HCT116 (cell line): ENCODE measurements around the gene RPL10. TPM values are rescaled to one million over a fixed set of nuclear protein-coding genes. Genes with fewer than 3 reads are reported as not detected.
A peak's percentile ranks its signal among the peaks of the same experiment; 100 is the strongest.

Experiments
- ATAC-seq: fragments of 200-7000 bp; cut with Tn5 transposase; 2 replicates; pipeline ENCODE4 v1.9.1; 2020; ENCODE audit warnings: mild to moderate bottlenecking, moderate library complexity
- BruUV-seq: library from RNA; stranded (reverse); fragments of 400-500 nt; replicated peaks from 2 replicates; lab custom pipeline; 2021; lab: Mats Ljungman, UMichigan
- CTCF ChIA-PET: fragments of 300-600 bp; sonication (Branson Sonifier 250); formaldehyde crosslinking; loops from one replicate; lab custom pipeline; 2021; ENCODE audit warnings: antibody characterized with exemption; lab: Charles Lee
- POLR2A ChIA-PET: fragments of 300-600, 350-600 bp; sonication (Branson Sonifier 250); formaldehyde crosslinking; loops from one replicate; lab custom pipeline; 2021; ENCODE audit warnings: antibody characterized with exemption; lab: Charles Lee
- RAD21 ChIA-PET, 2 experiments: fragments of 300-600 bp; sonication (Branson Sonifier 250); formaldehyde crosslinking; loops; one replicate each; lab custom pipeline; 2023; ENCODE audit warnings: low total read pairs in 2 of 2; ENCODE audit not compliant: uncharacterized antibody in 2 of 2, unreplicated experiment in 2 of 2, low non-redundant PET in 1 of 2; lab: Charles Lee
- DNase-seq: peaks from one replicate; pipeline ENCODE4 v3.0.0-alpha.2; 2010; ENCODE audit warnings: low read depth, low spot score
- H2AFZ ChIP-seq: fragments of 200-600 bp; shearing (Covaris generic), sonication (generic); 2 replicates; pipeline ENCODE4 v1.6.1; 2017; ENCODE audit warnings: low read depth, mixed run types, mixed read lengths, antibody characterized with exemption, low read length; ENCODE audit not compliant: poor library complexity, severe bottlenecking
- H3K27ac ChIP-seq: 2 replicates; pipeline ENCODE4 v1.5.1; 2012; ENCODE audit warnings: low read depth, low read length
- H3K27me3 ChIP-seq: fragments of 200-600 bp; sonication (generic); 2 replicates; pipeline ENCODE4 v1.6.1; 2016; ENCODE audit warnings: mixed run types, low read length, mixed read lengths; ENCODE audit not compliant: insufficient read depth
- H3K36me3 ChIP-seq, 2 experiments: fragments of 200-500 bp in 1 of 2; fragments of 200-600 bp in 1 of 2; sonication (Bioruptor generic) in 1 of 2; sonication (generic) in 1 of 2; 2 replicates each; pipeline versions ENCODE4 v1.5.1 to v1.6.1; 2014 to 2016; ENCODE audit warnings: low read length in 2 of 2, inconsistent platforms in 1 of 2, mixed read lengths in 1 of 2, mixed run types in 1 of 2; ENCODE audit not compliant: insufficient read depth in 2 of 2, control insufficient read depth in 1 of 2
- H3K4me1 ChIP-seq, 2 experiments: fragments of 200-600 bp in 1 of 2; sonication (generic) in 1 of 2; 2 replicates each; pipeline versions ENCODE4 v1.5.1 to v1.6.1; 2012 to 2017; ENCODE audit warnings: low read length in 2 of 2, inconsistent platforms in 1 of 2, mild to moderate bottlenecking in 1 of 2, mixed read lengths in 1 of 2, mixed run types in 1 of 2, moderate library complexity in 1 of 2; ENCODE audit not compliant: insufficient read depth in 2 of 2, control insufficient read depth in 1 of 2
- H3K4me2 ChIP-seq: fragments of 200-600 bp; sonication (generic); 2 replicates; pipeline ENCODE4 v1.6.1; 2017; ENCODE audit warnings: mixed run types, low read length, mixed read lengths
- H3K4me3 ChIP-seq, 2 experiments: fragments of 200-600 bp in 1 of 2; sonication (generic) in 1 of 2; replicated peaks in 1 of 2; 2 replicates each; pipeline ENCODE4 v1.5.1; 2011 to 2016; ENCODE audit warnings: low read length in 2 of 2, control low read depth in 1 of 2, low read depth in 1 of 2, mild to moderate bottlenecking in 1 of 2, mixed read lengths in 1 of 2, mixed run types in 1 of 2
- H3K79me2 ChIP-seq: fragments of 200-600 bp; sonication (generic); 2 replicates; pipeline ENCODE4 v1.6.1; 2017; ENCODE audit warnings: mild to moderate bottlenecking, mixed run types, low read length, moderate library complexity, mixed read lengths; ENCODE audit not compliant: insufficient read depth
- H3K9ac ChIP-seq: fragments of 200-600 bp; sonication (generic); 2 replicates; pipeline ENCODE4 v1.6.1; 2016; ENCODE audit warnings: low read length, mixed read lengths
- H3K9me2 ChIP-seq: fragments of 200-600 bp; sonication (generic), shearing (Covaris generic); 2 replicates; pipeline ENCODE4 v1.6.1; 2017; ENCODE audit warnings: mixed run types, mild to moderate bottlenecking, moderate library complexity; ENCODE audit not compliant: insufficient read depth
- H3K9me3 ChIP-seq, 2 experiments: fragments of 200-500 bp in 1 of 2; fragments of 200-600 bp in 1 of 2; sonication (Bioruptor generic) in 1 of 2; sonication (generic) in 1 of 2; 2 replicates each; pipeline ENCODE4 v1.6.1; 2014 to 2017; ENCODE audit warnings: low read length in 2 of 2, mixed read lengths in 2 of 2, inconsistent platforms in 1 of 2, low read depth in 1 of 2, mild to moderate bottlenecking in 1 of 2, mixed run types in 1 of 2, moderate library complexity in 1 of 2; ENCODE audit not compliant: control insufficient read depth in 1 of 2, insufficient read depth in 1 of 2
- H4K20me1 ChIP-seq: fragments of 200-600 bp; sonication (generic), shearing (Covaris generic); 2 replicates; pipeline ENCODE4 v1.6.1; 2017; ENCODE audit warnings: mixed run types, mild to moderate bottlenecking, moderate library complexity; ENCODE audit not compliant: insufficient read depth
- CBX3 ChIP-seq: IDR thresholded peaks from 2 replicates; pipeline ENCODE4 v1.6.1; 2012; ENCODE audit warnings: low read depth
- CEBPB ChIP-seq: IDR thresholded peaks from 2 replicates; pipeline ENCODE4 v1.6.1; 2012; ENCODE audit warnings: low read depth
- EGR1 ChIP-seq: IDR thresholded peaks from 2 replicates; pipeline ENCODE4 v1.6.1; 2012; ENCODE audit warnings: low read depth
- ELF1 ChIP-seq: IDR thresholded peaks from 2 replicates; pipeline ENCODE4 v1.6.1; 2012; ENCODE audit warnings: low read depth, borderline replicate concordance
- EZH2 ChIP-seq: fragments of 200-600 bp; sonication (generic); IDR thresholded peaks from 2 replicates; pipeline ENCODE4 v1.6.1; 2017; ENCODE audit warnings: antibody characterized with exemption, mixed run types
- EZH2phosphoT487 ChIP-seq: fragments of 200-600 bp; IDR thresholded peaks from 2 replicates; pipeline ENCODE4 v1.6.1; 2018; ENCODE audit warnings: antibody characterized with exemption, borderline replicate concordance
- FOSL1 ChIP-seq: IDR thresholded peaks from 2 replicates; pipeline ENCODE4 v1.6.1; 2012; ENCODE audit warnings: low read depth
- JUND ChIP-seq: IDR thresholded peaks from 2 replicates; pipeline ENCODE4 v1.6.1; 2012
- POLR2AphosphoS5 ChIP-seq: IDR thresholded peaks from 2 replicates; pipeline ENCODE4 v1.6.1; 2011; ENCODE audit warnings: mild to moderate bottlenecking, low read depth, low read length, moderate library complexity
- RAD21 ChIP-seq: IDR thresholded peaks from 2 replicates; pipeline ENCODE4 v1.6.1; 2012; ENCODE audit warnings: low read depth, mild to moderate bottlenecking
- SP1 ChIP-seq: IDR thresholded peaks from 2 replicates; pipeline ENCODE4 v1.6.1; 2012; ENCODE audit warnings: low read depth
- SRF ChIP-seq: IDR thresholded peaks from 2 replicates; pipeline ENCODE4 v1.6.1; 2012; ENCODE audit warnings: low read depth
- TCF7L2 ChIP-seq: IDR thresholded peaks from 2 replicates; pipeline ENCODE4 v1.7.0; 2011; ENCODE audit warnings: borderline replicate concordance, inconsistent platforms; ENCODE audit not compliant: insufficient read depth, insufficient read length; ENCODE audit errors: extremely low read depth
- YY1 ChIP-seq: IDR thresholded peaks from 2 replicates; pipeline ENCODE4 v1.6.1; 2011; ENCODE audit warnings: low read length, low read depth, moderate library complexity, mild to moderate bottlenecking; ENCODE audit not compliant: insufficient replicate concordance; ENCODE audit errors: extremely low read depth
- ZFX ChIP-seq: fragments of 450-650 bp; IDR thresholded peaks from 2 replicates; pipeline ENCODE4 v1.6.1; 2017
- intact Hi-C: fragments of 100-400 bp; cut with micrococcal nuclease; formaldehyde crosslinking; loops from 2 replicates; pipeline ENCODE4 v1.10.0; 2022
- total RNA-seq: library from RNA; stranded (reverse); gene quantifications from one replicate; pipeline ENCODE4 v1.2.1, GENCODE V29; 2021; ENCODE audit not compliant: unreplicated experiment
- TF ChIP-seq, protein P1 (sequence below): IDR thresholded peaks from 2 replicates; pipeline ENCODE4 v1.6.1; 2012
- TF ChIP-seq, protein P2 (sequence below), 3 experiments: fragments of 200-600 bp in 1 of 3; sonication (generic) in 1 of 3; IDR thresholded peaks in 2 of 3; conservative IDR thresholded peaks in 1 of 3; 2 replicates each; pipeline ENCODE4 v1.5.1; 2012 to 2017; ENCODE audit warnings: low read depth in 2 of 3, low read length in 2 of 3, antibody characterized with exemption in 1 of 3, borderline replicate concordance in 1 of 3, control low read depth in 1 of 3, mild to moderate bottlenecking in 1 of 3, mixed read lengths in 1 of 3, mixed run types in 1 of 3, moderate library complexity in 1 of 3; ENCODE audit not compliant: insufficient read depth in 1 of 3
- TF ChIP-seq, protein P3 (sequence below): IDR thresholded peaks from 2 replicates; pipeline ENCODE4 v1.6.1; 2012
- TF ChIP-seq, protein P4 (sequence below): IDR thresholded peaks from 2 replicates; pipeline ENCODE4 v1.6.1; 2011; ENCODE audit warnings: mild to moderate bottlenecking, low read length, moderate library complexity; ENCODE audit not compliant: insufficient replicate concordance; ENCODE audit errors: extremely low read depth

The RPL10 gene
- total RNA-seq, 1 experiment from 2014 or later = 3,069 TPM

DNA sequence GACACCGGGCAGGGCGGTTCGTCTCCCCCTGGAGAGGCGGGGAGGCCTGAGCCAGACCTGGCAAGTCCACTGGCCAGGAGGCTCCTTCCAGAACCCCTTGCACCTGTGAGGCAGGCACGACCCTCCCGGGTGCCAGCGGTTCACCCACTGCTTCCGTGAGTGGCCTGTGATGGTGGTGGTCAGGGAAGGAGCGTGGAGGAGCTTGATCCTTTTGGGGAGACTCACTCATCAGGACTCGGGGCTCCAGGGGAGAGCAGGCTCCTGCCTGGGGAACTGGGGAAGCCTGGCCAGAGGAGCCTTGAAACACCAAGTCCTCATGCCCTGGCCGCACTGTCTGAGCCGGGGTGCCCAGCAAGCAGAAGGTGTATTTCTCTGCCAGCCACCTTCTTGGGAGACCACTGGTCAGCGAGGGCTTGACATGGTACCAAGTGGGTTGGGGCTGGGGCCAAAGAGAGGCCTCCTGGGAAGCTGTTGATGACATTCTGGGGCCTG lies 46.6 kb downstream of the RPL10 start:
- no peaks in the 10 kb centered on the region for H3K9me3 ChIP-seq
- H3K4me1 ChIP-seq = peaks cover 6 to 16% of the 10 kb centered on the region in 2 experiments; a peak in 3 of 4 replicates
- H3K4me3 ChIP-seq = peak overlapping the region; percentile 59 to 68
- H2AFZ ChIP-seq = no peak overlapping the region
- H3K27me3 ChIP-seq = no peaks in the 10 kb centered on the region
- ChIA-PET CTCF (no interaction called here), POLR2A (no interaction called here), RAD21 (no interaction called here)
- intact Hi-C loops = loop anchor here (5.0 kb wide), 1 partner anchor 32 kb away; the partner anchor contains the start of gene LAGE3
- H4K20me1 ChIP-seq = no peaks in the 10 kb centered on the region
- H3K36me3 ChIP-seq = no peaks in the 10 kb centered on the region; a peak in 1 of 4 replicates
- TF ChIP-seq SRF (no peak), YY1 (no peak), EGR1 (no peak), FOSL1 (no peak), TCF7L2 (no peak), CBX3 (no peak), ELF1 (no peak), JUND (no peak), EZH2phosphoT487 (no peak), ZFX (no peak; the same call in 1 of the 2 replicates), CEBPB (no peak), EZH2 (no peak), POLR2AphosphoS5 (no peak), RAD21 (no peak), SP1 (no peak)
- TF ChIP-seq, protein P1, sequence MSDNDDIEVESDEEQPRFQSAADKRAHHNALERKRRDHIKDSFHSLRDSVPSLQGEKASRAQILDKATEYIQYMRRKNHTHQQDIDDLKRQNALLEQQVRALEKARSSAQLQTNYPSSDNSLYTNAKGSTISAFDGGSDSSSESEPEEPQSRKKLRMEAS = no peak
- TF ChIP-seq, protein P2, sequence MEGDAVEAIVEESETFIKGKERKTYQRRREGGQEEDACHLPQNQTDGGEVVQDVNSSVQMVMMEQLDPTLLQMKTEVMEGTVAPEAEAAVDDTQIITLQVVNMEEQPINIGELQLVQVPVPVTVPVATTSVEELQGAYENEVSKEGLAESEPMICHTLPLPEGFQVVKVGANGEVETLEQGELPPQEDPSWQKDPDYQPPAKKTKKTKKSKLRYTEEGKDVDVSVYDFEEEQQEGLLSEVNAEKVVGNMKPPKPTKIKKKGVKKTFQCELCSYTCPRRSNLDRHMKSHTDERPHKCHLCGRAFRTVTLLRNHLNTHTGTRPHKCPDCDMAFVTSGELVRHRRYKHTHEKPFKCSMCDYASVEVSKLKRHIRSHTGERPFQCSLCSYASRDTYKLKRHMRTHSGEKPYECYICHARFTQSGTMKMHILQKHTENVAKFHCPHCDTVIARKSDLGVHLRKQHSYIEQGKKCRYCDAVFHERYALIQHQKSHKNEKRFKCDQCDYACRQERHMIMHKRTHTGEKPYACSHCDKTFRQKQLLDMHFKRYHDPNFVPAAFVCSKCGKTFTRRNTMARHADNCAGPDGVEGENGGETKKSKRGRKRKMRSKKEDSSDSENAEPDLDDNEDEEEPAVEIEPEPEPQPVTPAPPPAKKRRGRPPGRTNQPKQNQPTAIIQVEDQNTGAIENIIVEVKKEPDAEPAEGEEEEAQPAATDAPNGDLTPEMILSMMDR (IDR thresholded peaks at IDR 0.05 in 2 of 3, conservative IDR thresholded peaks at IDR 0.05 in 1 of 3; ENCODE audit: borderline replicate concordance in 1 of 3, insufficient read depth in 1 of 3, low read depth in 2 of 3, low read length in 2 of 3) = no peak
- TF ChIP-seq, protein P3, sequence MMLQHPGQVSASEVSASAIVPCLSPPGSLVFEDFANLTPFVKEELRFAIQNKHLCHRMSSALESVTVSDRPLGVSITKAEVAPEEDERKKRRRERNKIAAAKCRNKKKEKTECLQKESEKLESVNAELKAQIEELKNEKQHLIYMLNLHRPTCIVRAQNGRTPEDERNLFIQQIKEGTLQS = no peak
- TF ChIP-seq, protein P4, sequence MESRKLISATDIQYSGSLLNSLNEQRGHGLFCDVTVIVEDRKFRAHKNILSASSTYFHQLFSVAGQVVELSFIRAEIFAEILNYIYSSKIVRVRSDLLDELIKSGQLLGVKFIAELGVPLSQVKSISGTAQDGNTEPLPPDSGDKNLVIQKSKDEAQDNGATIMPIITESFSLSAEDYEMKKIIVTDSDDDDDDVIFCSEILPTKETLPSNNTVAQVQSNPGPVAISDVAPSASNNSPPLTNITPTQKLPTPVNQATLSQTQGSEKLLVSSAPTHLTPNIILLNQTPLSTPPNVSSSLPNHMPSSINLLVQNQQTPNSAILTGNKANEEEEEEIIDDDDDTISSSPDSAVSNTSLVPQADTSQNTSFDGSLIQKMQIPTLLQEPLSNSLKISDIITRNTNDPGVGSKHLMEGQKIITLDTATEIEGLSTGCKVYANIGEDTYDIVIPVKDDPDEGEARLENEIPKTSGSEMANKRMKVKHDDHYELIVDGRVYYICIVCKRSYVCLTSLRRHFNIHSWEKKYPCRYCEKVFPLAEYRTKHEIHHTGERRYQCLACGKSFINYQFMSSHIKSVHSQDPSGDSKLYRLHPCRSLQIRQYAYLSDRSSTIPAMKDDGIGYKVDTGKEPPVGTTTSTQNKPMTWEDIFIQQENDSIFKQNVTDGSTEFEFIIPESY = no peak
- BruUV-seq = no TSS peak
- peak overlapping the region; percentile 79 for H3K9ac ChIP-seq
- DNase-seq (no peak), ATAC-seq (peak; percentile 17)
- peak overlapping the region; percentile 81 for H3K4me2 ChIP-seq
- peak overlapping the region; percentile 70 for H3K27ac ChIP-seq
- H3K79me2 ChIP-seq = peaks cover 13% of the 10 kb centered on the region
- no peaks in the 10 kb centered on the region for H3K9me2 ChIP-seq
